Stimulated activated CD8-positive, alpha-beta memory T cell treated with anti-CD3 and anti-CD28 coated beads, Interleukin-2, amount 100 ng/mL, for 1 hour (primary cell): ENCODE data around the gene BSDC1.

Experiments
- DNase-seq, 2 donors: peaks; one replicate each; pipeline ENCODE4 v3.0.0-alpha.2; 2020; ENCODE audit warnings: low read depth in 2 of 2

Gene BSDC1

GRCh38 chr1:32393832-32394140 is 455 bp downstream of the BSDC1 start:
- DNase-seq = peak in 1 of 2 donors; percentile 9

- no peak for DNase-seq
Measured at GRCh38 chr1:32393136-32393535, 1.1 kb downstream of the BSDC1 start.

GRCh38 chr1:32392325-32392724 is 1.9 kb downstream of the BSDC1 start:
- no peak for DNase-seq

GRCh38 chr1:32390904-32391870 is 3.1 kb downstream of the BSDC1 start:
- no peak for DNase-seq

- DNase-seq = no peak
Measured at GRCh38 chr1:32388641-32389040, 5.6 kb downstream of the BSDC1 start.

- DNase-seq = no peak
Measured at GRCh38 chr1:32386676-32387392, 7.4 kb downstream of the BSDC1 start.

GRCh38 chr1:32380057-32380456 is 14.2 kb downstream of the BSDC1 start:
- DNase-seq = no peak

GRCh38 chr1:32377541-32378220 is 16.6 kb downstream of the BSDC1 start:
- no peak for DNase-seq

GRCh38 chr1:32376199-32376598 is 18.0 kb downstream of the BSDC1 start:
- DNase-seq = no peak

- no peak for DNase-seq
Measured at GRCh38 chr1:32373996-32374592, 20.1 kb downstream of the BSDC1 start.

GRCh38 chr1:32372149-32372756 is 22.0 kb downstream of the BSDC1 start:
- peak in 1 of 2 donors; percentile 22 for DNase-seq

- DNase-seq = no peak
Measured at GRCh38 chr1:32367912-32368635, 26.2 kb downstream of the BSDC1 start.

GRCh38 chr1:32365445-32365844 is 28.8 kb downstream of the BSDC1 start:
- no peak for DNase-seq

- no peak for DNase-seq
Measured at GRCh38 chr1:32364836-32365235, 29.4 kb downstream of the BSDC1 start.

GRCh38 chr1:32363713-32364112 is 30.5 kb downstream of the BSDC1 start:
- DNase-seq = no peak

- no peak for DNase-seq
Measured at GRCh38 chr1:32362474-32363313, 31.5 kb downstream of the BSDC1 start, which contains the start of the genes FAM229A and TSSK3. FAM229A (minus strand) TSS chr1:32362485; CDS start chr1:32362091, 394 bp downstream. TSSK3 (plus strand) TSS chr1:32362539; CDS start chr1:32362702, 163 bp downstream.

- DNase-seq = no peak
Measured at GRCh38 chr1:32361674-32362473, 32.4 kb downstream of the BSDC1 start.

GRCh38 chr1:32361308-32361673 is 33.0 kb downstream of the BSDC1 start:
- no peak for DNase-seq

GRCh38 chr1:32358435-32358834 is 35.8 kb downstream of the BSDC1 start:
- no peak for DNase-seq
